Uterus (tissue), 2 donors: ENCODE measurements around the gene CLIP2.
"Not testable (repeated sequence)": the region's sequence is repeated elsewhere in the genome, so short reads cannot be mapped to it uniquely, and the experiment has no call there.

Experiments used
- POLR2A ChIP-seq, 2 donors: fragments of 450-650 bp; IDR thresholded peaks; one replicate each; pipeline ENCODE4 v1.6.1; 2016; ENCODE audit warnings: antibody characterized with exemption in 2 of 2, mild to moderate bottlenecking in 1 of 2, moderate library complexity in 1 of 2
- TF ChIP-seq, protein P1 (sequence below), 4 experiments: fragments of 200-600 bp in 2 of 4; fragments of 450-650 bp in 2 of 4; sonication (generic) in 2 of 4; IDR thresholded peaks; one replicate each; pipeline ENCODE4 v1.5.1; 2016 to 2019; ENCODE audit warnings: antibody characterized with exemption in 4 of 4, mild to moderate bottlenecking in 2 of 4, moderate library complexity in 1 of 4

DNA sequence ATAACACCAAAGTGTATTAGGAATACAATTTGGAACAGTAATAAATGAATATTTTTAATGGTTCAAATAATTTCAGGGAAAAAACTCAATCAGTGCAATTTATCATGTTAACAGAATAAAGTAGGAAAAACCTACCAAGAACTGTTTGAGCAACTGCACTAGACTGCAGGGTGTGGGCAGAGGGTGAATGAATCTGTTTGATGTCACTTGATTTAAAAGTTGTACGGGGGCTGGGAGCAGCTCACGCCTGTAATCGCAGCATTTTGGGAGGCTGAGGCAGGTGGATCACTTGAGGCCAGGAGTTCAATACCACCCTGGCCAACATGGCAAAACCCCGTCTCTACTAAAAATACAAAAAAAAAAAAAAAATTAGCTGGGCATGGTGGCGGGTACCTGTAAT, 122.4 kb downstream of the CLIP2 start:
- TF ChIP-seq, protein P1, sequence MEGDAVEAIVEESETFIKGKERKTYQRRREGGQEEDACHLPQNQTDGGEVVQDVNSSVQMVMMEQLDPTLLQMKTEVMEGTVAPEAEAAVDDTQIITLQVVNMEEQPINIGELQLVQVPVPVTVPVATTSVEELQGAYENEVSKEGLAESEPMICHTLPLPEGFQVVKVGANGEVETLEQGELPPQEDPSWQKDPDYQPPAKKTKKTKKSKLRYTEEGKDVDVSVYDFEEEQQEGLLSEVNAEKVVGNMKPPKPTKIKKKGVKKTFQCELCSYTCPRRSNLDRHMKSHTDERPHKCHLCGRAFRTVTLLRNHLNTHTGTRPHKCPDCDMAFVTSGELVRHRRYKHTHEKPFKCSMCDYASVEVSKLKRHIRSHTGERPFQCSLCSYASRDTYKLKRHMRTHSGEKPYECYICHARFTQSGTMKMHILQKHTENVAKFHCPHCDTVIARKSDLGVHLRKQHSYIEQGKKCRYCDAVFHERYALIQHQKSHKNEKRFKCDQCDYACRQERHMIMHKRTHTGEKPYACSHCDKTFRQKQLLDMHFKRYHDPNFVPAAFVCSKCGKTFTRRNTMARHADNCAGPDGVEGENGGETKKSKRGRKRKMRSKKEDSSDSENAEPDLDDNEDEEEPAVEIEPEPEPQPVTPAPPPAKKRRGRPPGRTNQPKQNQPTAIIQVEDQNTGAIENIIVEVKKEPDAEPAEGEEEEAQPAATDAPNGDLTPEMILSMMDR (IDR thresholded peaks at IDR 0.05): not testable (repeated sequence)
- TF ChIP-seq POLR2A (IDR thresholded peaks at IDR 0.05): not testable (repeated sequence)
